HEK293T (cell line): ENCODE measurements around the gene TRIOBP.

Experiments used
- CTCF ChIA-PET: fragments of 350-600 bp; formaldehyde crosslinking; extraction: SDS; loops from one replicate; lab custom pipeline; 2021; ENCODE audit warnings: antibody characterized with exemption, inconsistent platforms; lab: Yijun Ruan, JAX
- POLR2A ChIA-PET: fragments of 350-600 bp; formaldehyde crosslinking; extraction: SDS; loops from one replicate; lab custom pipeline; 2020; ENCODE audit warnings: antibody characterized with exemption, inconsistent platforms; lab: Yijun Ruan, JAX
- DNase-seq: peaks from one replicate; pipeline ENCODE4 v3.0.0; 2012; ENCODE audit warnings: mixed read lengths; ENCODE audit errors: extremely low spot score
- ARNT ChIP-seq: fragments of 450-650 bp; IDR thresholded peaks from 2 replicates; pipeline ENCODE4 v1.6.1; 2017; ENCODE audit warnings: mild to moderate bottlenecking
- BHLHE40 ChIP-seq: fragments of 450-650 bp; IDR thresholded peaks from 2 replicates; pipeline ENCODE4 v1.6.1; 2016; ENCODE audit warnings: mild to moderate bottlenecking, moderate library complexity, borderline replicate concordance
- CTBP1 ChIP-seq: fragments of 450-650 bp; IDR thresholded peaks from 2 replicates; pipeline ENCODE4 v1.6.1; 2016; ENCODE audit warnings: borderline replicate concordance
- ELF4 ChIP-seq: fragments of 450-650 bp; IDR thresholded peaks from 2 replicates; pipeline ENCODE4 v1.6.1; 2017; ENCODE audit warnings: antibody characterized with exemption
- FOXA1 ChIP-seq: fragments of 450-650 bp; IDR thresholded peaks from 2 replicates; pipeline ENCODE4 v1.6.1; 2016; ENCODE audit warnings: mild to moderate bottlenecking
- FOXK2 ChIP-seq: fragments of 450-650 bp; IDR thresholded peaks from 2 replicates; pipeline ENCODE4 v1.6.1; 2016; ENCODE audit warnings: mild to moderate bottlenecking
- FOXM1 ChIP-seq: fragments of 450-650 bp; IDR thresholded peaks from 2 replicates; pipeline ENCODE4 v1.6.1; 2017; ENCODE audit warnings: mild to moderate bottlenecking, borderline replicate concordance
- HDGF ChIP-seq: fragments of 450-650 bp; IDR thresholded peaks from 2 replicates; pipeline ENCODE4 v1.6.1; 2017; ENCODE audit warnings: antibody characterized with exemption, borderline replicate concordance
- LEF1 ChIP-seq: fragments of 450-650 bp; IDR thresholded peaks from 2 replicates; pipeline ENCODE4 v1.6.1; 2017; ENCODE audit warnings: mild to moderate bottlenecking, borderline replicate concordance
- NFRKB ChIP-seq: fragments of 450-650 bp; IDR thresholded peaks from 2 replicates; pipeline ENCODE4 v1.6.1; 2016; ENCODE audit warnings: mild to moderate bottlenecking, moderate library complexity
- SP1 ChIP-seq: fragments of 450-650 bp; IDR thresholded peaks from 2 replicates; pipeline ENCODE4 v1.6.1; 2017
- SUZ12 ChIP-seq: fragments of 450-650 bp; IDR thresholded peaks from 2 replicates; pipeline ENCODE4 v1.6.1; 2016; ENCODE audit warnings: mild to moderate bottlenecking
- TARDBP ChIP-seq: fragments of 450-650 bp; IDR thresholded peaks from 2 replicates; pipeline ENCODE4 v1.6.1; 2016
- ZNF384 ChIP-seq: fragments of 450-650 bp; IDR thresholded peaks from 2 replicates; pipeline ENCODE4 v1.6.1; 2016
- TF ChIP-seq, protein P1 (sequence below): fragments of 450-650 bp; IDR thresholded peaks from 2 replicates; pipeline ENCODE4 v1.6.1; 2016

Gene TRIOBP

DNA sequence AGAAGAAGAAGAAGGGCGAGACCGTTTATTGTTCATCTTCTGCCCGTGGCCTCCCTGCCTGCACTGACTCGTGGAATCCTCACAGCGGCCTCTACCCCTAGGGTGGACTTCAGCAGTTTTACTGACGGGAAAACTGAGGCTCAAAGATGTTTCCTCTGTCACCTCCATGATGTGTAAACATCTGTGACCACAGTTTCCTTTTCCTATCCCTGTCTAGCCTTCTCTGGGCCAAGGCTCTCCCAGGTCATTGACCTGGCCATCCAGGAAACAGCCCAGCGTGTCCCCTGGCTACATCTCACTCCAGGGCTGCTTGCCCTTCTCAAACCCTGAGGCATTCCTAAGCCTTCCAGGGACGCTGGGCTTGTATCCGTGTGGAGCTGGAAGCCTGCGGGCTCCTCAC lies 61.8 kb downstream of the TRIOBP start:
- TF ChIP-seq FOXM1 (no peak), ARNT (no peak), TARDBP (no peak), SUZ12 (no peak), FOXK2 (no peak), ZNF384 (no peak), SP1 (no peak), LEF1 (no peak), CTBP1 (no peak), NFRKB (no peak)
- DNase-seq = no peak
- POLR2A ChIA-PET = no interaction called here
- CTCF ChIA-PET = interaction anchor here (1.3 kb wide), 1 partner anchor 9 kb away, joined by 5 read pairs; no protein-coding TSS in a partner anchor

DNA sequence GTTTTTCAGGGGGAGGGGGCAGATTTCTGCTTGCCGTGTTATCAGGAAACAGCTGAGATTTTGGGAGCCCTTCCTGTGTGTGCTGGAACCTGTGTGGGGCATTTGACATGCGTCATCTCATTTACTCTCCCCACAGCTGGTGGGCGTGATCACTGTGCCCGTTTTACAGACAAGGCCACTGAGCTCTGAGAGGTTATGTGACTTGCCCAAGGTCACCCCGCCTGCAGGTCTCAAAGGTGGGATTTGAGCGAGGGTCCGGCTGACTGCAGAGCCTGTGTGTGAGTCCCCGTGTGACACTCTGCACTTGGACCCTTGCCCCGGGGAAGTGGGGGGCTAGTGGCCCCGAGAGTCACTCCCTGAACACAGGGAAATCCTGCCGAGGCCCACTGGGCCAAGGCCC lies 62.4 kb downstream of the TRIOBP start:
- ChIA-PET POLR2A (no interaction called here), CTCF (interaction anchor here (1.3 kb wide), 1 partner anchor 9 kb away, joined by 5 read pairs; no protein-coding TSS in a partner anchor)
- TF ChIP-seq FOXA1 = no peak
- no peak for TF ChIP-seq TARDBP
- TF ChIP-seq BHLHE40 = no peak
- DNase-seq = no peak

DNA sequence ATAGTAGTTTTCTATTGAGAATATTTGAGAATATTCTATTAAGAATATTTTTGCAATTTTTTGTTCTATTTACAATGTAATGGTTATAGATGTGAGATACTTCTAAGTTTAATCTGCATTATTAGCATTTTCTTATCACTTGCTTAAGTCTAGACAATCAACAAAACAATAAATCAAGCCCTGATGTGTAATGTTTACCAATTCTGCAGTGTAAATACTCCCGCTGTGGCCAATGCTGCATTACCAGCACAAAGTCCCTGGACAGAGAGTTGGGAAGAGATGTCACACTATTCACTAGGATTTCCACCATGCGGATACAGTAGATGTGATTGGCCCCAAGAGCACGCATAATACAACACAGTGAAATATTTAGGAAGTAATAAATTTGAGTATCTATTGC lies 63.3 kb downstream of the TRIOBP start:
- DNase-seq = no peak
- TF ChIP-seq FOXA1 (no peak), SP1 (no peak), BHLHE40 (no peak), TARDBP (no peak)
- TF ChIP-seq, protein P1, sequence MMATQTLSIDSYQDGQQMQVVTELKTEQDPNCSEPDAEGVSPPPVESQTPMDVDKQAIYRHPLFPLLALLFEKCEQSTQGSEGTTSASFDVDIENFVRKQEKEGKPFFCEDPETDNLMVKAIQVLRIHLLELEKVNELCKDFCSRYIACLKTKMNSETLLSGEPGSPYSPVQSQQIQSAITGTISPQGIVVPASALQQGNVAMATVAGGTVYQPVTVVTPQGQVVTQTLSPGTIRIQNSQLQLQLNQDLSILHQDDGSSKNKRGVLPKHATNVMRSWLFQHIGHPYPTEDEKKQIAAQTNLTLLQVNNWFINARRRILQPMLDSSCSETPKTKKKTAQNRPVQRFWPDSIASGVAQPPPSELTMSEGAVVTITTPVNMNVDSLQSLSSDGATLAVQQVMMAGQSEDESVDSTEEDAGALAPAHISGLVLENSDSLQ = 0 out of 2 replicates have a peak, but pooled peaks have one; percentile 4
- POLR2A ChIA-PET = no interaction called here
- CTCF ChIA-PET = interaction anchor here (1.3 kb wide), 1 partner anchor 8 kb away, joined by 5 read pairs; no protein-coding TSS in a partner anchor

DNA sequence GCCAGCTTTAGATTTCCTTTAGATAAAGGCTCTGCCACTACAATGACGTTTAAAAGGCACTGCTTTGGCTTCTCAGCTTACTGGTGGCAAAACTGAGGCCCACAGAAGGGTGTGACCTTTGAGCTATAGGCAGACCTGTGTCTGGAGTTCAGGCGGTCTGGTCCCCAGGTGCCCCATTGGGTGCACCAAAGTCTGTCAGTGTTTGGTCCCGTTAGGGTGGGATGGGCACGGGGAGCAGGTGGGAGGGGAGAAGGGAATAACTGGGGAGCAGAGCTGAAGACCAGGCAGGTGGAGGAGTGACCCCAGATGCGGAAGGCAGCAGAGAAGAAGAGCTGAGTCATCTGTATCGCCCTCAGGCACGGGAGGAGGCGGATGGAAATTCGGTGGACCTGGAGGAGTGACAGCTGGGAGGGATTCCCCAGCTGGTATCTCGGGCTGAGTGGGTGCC lies 65.6 kb downstream of the TRIOBP start:
- POLR2A ChIA-PET = no interaction called here
- CTCF ChIA-PET = interaction anchor here (0.7 to 1.4 kb wide), 2 partner anchors 20 to 55 kb away, joined by 3 to 5 read pairs; no protein-coding TSS in a partner anchor
- DNase-seq = no peak
- TF ChIP-seq CTBP1 (no peak), LEF1 (no peak), TARDBP (no peak), FOXK2 (no peak)
- TF ChIP-seq, protein P1 = no peak

DNA sequence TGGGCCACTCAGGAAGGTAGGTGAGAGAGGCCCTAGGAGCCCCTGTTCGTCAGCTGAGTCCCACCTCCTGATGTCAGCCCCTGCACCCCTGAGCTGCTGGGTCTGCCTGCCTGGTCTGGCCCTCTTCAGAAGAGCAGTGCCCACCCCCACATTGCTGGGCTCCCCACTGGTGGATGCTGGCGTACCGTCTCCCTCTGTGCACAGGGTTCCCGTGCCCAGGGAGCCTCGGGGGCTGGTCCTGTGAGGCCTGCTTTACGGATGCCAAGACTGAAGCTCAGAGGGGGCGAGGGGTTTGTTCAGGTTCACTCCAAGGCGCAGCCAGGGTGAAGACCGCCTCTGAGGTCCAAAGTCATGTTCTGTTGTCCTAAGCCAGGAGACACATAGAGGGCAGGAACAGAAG lies 66.2 kb downstream of the TRIOBP start:
- TF ChIP-seq NFRKB (no peak), ELF4 (no peak), BHLHE40 (no peak)
- CTCF ChIA-PET = interaction anchor here (0.7 to 1.4 kb wide), 2 partner anchors 19 to 54 kb away, joined by 3 to 5 read pairs; no protein-coding TSS in a partner anchor
- POLR2A ChIA-PET = no interaction called here
- no peak for DNase-seq

DNA sequence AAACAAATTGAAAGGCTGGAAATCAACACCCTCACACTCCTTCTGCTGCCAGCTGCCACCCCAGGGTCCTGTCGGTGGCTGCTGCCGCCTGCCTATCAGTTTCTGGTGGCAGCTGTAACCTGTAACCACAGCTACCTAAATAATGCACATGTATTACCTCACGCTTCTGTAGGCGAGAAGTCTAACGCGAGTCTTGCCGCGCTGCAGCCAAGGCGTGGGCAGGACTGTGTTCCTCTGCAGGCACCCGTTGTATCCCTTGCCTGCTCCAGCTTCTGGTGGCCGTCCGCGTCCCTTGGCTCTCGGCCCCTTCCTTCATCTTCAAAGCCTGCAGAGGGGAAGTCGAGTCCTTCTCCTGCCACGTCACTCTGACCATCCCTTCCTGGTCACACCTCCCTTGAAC lies 66.8 kb downstream of the TRIOBP start:
- CTCF ChIA-PET = no interaction called here

DNA sequence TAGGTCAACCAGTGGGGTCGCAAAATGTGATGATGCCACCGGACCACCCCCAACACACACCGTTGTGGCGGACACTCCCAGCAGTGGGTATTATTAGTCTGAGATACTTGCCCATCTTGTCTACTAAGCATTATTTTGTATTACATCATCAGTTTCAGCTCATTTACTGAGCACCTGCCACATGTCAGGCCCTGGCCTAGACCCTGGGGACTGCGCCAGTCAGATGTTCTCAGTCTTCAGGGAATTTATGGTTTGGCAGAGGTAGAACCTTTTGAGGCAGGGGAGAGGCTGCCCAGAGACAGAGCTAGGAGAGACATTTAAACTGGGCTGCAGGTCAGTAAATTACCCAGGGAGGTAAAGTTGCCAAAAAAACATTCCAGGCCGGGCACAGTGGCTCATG lies 67.8 kb downstream of the TRIOBP start:
- DNase-seq = no peak
- TF ChIP-seq BHLHE40 = no peak
- TF ChIP-seq, protein P1 = no peak
- TF ChIP-seq FOXK2 = no peak
- TF ChIP-seq SUZ12 = no peak
- no peak for TF ChIP-seq FOXA1
- no peak for TF ChIP-seq ZNF384
- TF ChIP-seq ARNT = no peak
- TF ChIP-seq HDGF = no peak
- TF ChIP-seq FOXM1 = no peak
- POLR2A ChIA-PET = interaction anchor here (1.2 kb wide), 1 partner anchor 156 kb away, joined by 3 read pairs; the partner anchor contains the start of gene GGA1
- CTCF ChIA-PET = no interaction called here

More for the DNA sequence above, 66.8 kb downstream of the TRIOBP start:
- POLR2A ChIA-PET = no interaction called here
- no peak for TF ChIP-seq BHLHE40
- TF ChIP-seq TARDBP = no peak
- no peak for TF ChIP-seq ELF4
- no peak for TF ChIP-seq NFRKB
- no peak for TF ChIP-seq FOXM1
- TF ChIP-seq ARNT = no peak
- no peak for TF ChIP-seq FOXA1
- no peak for TF ChIP-seq SUZ12
- no peak for TF ChIP-seq LEF1
- TF ChIP-seq ZNF384 = no peak
- no peak for TF ChIP-seq FOXK2
- TF ChIP-seq CTBP1 = no peak
- DNase-seq = no peak
